Measurements from ENCODE around the gene CIB4.

CIB4 gene

DNA sequence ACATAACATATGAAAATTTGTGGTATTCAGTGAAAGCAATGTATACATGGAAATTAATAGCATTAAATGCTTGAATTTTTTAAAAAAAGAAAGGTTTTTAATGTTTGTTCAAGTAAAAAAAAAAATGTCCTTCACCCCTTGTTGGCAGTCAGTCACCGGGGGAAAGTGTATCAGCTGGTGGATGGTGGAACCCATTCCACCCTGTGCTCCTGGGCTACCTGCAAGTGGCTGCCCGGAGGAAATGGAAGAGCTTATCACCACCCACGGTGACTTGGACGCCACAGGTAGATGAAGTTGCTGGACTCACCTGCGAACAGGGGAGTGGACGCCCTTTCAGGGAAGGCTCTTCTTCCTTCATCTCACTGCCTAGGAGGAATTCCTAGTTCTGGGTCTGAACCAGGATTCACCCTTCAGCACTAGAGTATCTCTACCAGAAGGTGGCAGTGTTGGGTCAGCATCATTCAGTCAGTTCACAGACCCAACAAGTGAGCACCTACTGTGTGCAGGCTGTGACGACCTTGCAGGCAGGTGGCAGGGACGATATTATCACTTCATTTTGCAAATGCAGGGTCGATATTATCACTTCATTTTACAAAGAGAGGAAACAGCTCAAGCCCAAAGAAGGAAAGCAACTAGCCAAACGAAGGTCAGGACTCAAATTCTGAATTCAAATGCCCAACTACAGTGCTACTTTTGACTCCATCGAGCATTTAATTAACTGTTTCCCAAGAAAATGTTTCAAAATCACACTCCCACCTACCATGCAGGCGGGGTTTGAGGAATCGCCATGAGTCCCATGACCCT lies 35.8 kb downstream of the CIB4 start:
- DNase-seq (ENCODE audit: low read depth, low spot score), result peak; percentile 35
- in situ Hi-C loops (cut with HindIII; ENCODE audit: low sequenced_read_pairs), result no loop called here
- TF ChIP-seq, protein P1, sequence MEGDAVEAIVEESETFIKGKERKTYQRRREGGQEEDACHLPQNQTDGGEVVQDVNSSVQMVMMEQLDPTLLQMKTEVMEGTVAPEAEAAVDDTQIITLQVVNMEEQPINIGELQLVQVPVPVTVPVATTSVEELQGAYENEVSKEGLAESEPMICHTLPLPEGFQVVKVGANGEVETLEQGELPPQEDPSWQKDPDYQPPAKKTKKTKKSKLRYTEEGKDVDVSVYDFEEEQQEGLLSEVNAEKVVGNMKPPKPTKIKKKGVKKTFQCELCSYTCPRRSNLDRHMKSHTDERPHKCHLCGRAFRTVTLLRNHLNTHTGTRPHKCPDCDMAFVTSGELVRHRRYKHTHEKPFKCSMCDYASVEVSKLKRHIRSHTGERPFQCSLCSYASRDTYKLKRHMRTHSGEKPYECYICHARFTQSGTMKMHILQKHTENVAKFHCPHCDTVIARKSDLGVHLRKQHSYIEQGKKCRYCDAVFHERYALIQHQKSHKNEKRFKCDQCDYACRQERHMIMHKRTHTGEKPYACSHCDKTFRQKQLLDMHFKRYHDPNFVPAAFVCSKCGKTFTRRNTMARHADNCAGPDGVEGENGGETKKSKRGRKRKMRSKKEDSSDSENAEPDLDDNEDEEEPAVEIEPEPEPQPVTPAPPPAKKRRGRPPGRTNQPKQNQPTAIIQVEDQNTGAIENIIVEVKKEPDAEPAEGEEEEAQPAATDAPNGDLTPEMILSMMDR (IDR thresholded peaks at IDR 0.05; ENCODE audit: low read depth, low read length), result peak; percentile 85
- H3K4me3 ChIP-seq (ENCODE audit: low read depth, low read length), result no peak overlapping the region

DNA sequence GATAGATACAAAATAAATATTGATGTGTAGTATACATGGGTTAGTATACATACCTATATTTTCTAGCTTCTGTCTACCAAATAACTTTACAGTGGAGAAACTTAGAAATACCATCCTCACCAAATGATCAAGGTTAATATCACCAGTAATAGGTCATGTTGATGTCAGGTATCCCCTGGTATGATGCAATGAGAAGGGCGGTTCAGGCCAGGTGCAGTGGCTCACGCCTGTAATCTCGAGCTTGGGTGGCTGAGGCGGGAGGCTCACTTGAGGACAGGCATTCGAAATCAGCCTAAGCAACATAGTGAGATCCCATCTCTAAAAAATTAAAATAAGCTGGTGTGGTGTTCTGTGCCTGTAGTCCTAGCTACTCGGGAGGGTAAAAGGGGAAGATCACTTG lies 38.6 kb downstream of the CIB4 start:
- in situ Hi-C loops (cut with HindIII; ENCODE audit: low sequenced_read_pairs), result no loop called here
- DNase-seq (ENCODE audit: low read depth, low spot score), result no peak
- H3K4me3 ChIP-seq (ENCODE audit: low read depth, low read length), result no peak overlapping the region
- TF ChIP-seq, protein P1 (IDR thresholded peaks at IDR 0.05; ENCODE audit: low read depth, low read length), result no peak

DNA sequence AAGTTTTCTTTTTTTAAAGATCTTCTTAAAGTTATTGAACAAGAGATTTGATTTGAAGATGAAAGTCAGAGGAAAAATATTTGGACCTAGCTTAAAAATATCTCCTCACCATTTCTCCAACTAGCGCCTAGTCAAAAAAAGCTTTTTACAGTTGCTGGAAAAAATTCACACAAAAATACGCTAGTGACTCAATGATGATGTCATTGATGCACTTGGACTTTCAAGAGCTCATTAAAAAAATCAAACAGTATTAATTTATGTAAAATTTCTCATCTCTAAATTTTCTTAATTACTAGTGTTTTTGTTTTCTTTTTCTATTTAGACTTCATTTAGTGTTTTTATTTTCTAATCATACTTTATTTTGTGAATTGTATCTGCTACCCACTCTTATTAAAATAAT lies 41.8 kb downstream of the CIB4 start:
- TF ChIP-seq, protein P1 (IDR thresholded peaks at IDR 0.05; ENCODE audit: low read depth, low read length), result no peak
- in situ Hi-C loops (cut with HindIII; ENCODE audit: low sequenced_read_pairs), result no loop called here
- H3K4me3 ChIP-seq (ENCODE audit: low read depth, low read length), result no peak overlapping the region
- DNase-seq (ENCODE audit: low read depth, low spot score), result no peak

DNA sequence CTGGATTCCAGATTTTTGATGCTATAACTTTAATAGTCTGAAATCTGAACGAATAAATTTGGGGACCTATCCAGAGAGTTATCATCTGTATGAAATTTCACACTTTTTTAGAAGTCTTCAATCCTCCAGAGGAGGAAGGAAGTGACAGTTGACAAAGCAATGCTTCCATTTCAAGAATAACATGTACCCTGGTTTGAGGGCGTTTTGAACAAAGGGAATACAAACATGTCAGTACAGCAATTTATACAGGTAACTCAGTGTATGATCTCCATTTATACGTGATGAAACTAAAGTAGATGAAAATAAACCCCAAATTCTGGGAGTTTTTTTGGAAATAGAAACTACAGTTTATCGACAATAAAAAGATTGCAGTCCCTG lies 42.2 kb downstream of the CIB4 start:
- no peak overlapping the region for H3K4me3 ChIP-seq (ENCODE audit: low read depth, low read length)
- TF ChIP-seq, protein P1 (IDR thresholded peaks at IDR 0.05; ENCODE audit: low read depth, low read length), result no peak
- DNase-seq (ENCODE audit: low read depth, low spot score), result no peak
- in situ Hi-C loops (cut with HindIII; ENCODE audit: low sequenced_read_pairs), result no loop called here

DNA sequence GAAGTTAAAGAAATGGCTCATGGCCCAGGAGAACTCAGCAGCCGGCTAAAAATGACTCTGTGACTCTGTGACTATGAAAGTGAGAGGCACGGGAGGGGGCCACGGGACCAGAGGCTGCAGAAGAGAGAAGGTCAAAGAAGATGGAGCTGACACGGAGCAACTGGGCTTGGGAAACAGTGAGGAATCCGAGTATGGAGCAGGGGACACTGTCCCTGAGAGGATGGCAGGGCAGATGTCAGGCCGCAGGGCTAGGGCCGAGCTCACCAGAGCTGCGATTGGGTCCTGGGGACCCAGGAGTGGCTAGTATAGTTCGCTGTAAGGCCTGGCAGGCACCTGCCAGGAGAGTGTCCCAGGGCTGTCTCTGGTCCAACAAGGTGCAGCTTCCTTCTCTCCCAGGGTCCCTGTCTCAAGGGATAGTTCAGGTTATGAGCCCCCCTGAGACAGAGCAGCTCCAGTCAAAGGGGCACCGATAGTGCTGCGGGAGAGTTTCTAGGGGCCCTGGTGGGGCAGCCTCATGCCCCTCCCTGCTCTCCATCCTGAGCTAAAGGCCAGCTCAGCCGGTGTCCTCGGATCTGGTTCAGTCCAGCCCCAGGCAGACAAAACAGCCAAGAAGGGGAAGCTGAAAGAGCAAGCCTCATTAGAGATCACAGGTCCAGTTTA lies 42.7 kb downstream of the CIB4 start:
- no peak for DNase-seq (ENCODE audit: low read depth, low spot score)
- in situ Hi-C loops (cut with HindIII; ENCODE audit: low sequenced_read_pairs), result no loop called here
- TF ChIP-seq, protein P1 (IDR thresholded peaks at IDR 0.05; ENCODE audit: low read depth, low read length), result no peak
- no peak overlapping the region for H3K4me3 ChIP-seq (ENCODE audit: low read depth, low read length)

DNA sequence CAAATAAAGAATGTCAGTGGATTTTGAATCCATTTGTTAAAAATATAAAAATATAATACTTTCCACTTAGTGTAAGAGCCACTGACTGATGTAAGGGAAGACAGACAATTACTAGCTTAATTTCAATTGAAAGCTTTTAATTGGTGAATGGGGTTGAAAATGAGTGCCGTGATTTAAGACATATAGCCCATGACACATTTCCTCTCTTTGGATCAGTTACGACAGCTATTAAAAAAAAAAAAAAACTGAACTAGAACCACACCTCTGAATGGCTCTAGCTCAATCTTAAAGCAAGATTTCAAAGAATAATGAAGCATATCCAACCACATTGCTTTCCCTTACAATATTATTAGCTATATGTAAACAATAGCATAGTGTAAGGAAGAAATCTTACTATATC lies 44.0 kb downstream of the CIB4 start:
- DNase-seq (ENCODE audit: low read depth, low spot score), result no peak
- in situ Hi-C loops (cut with HindIII; ENCODE audit: low sequenced_read_pairs), result no loop called here
- H3K4me3 ChIP-seq (ENCODE audit: low read depth, low read length), result no peak overlapping the region
- TF ChIP-seq, protein P1 (IDR thresholded peaks at IDR 0.05; ENCODE audit: low read depth, low read length), result no peak

Measured in astrocyte of the spinal cord (primary cell).